ENCODE data around the gene PIGM. TPM values are rescaled to one million over a fixed set of nuclear protein-coding genes. Genes with fewer than 3 reads are reported as not detected.
A peak's percentile ranks its signal among the peaks of the same experiment; 100 is the strongest.

The PIGM gene
- total RNA-seq, 2 donors from 2014 or later, result 4.6 to 5.2 TPM

- WGBS, 2 experiments (ENCODE audit: insufficient coverage in 1 of 2, insufficient read length in 1 of 2), result 71 to 88% methylated on average over 1 of the region's 1 CpG
- peak; percentile 21 for DNase-seq
Observed at GRCh38 chr1:159986531-159986930, 45.3 kb downstream of the PIGM start.

GRCh38 chr1:159986093-159986492 lies 45.7 kb downstream of the PIGM start:
- H3K4me3 Mint-ChIP-seq, result no peak overlapping the region
- TF ChIP-seq CTCF (conservative IDR thresholded peaks at IDR 0.05), result no peak
- WGBS, 2 experiments (ENCODE audit: insufficient coverage in 1 of 2, insufficient read length in 1 of 2), result 97 to 100% methylated on average over 1 to 2 of the region's 2 CpGs

More at GRCh38 chr1:159986531-159986930, 45.3 kb downstream of the PIGM start:
- H3K4me1 Mint-ChIP-seq, result peaks cover 7% of the 10 kb centered on the region
- H3K27ac Mint-ChIP-seq, result no peak overlapping the region
- no peaks in the 10 kb centered on the region for H3K36me3 ChIP-seq (ENCODE audit: control insufficient read depth, insufficient read depth, low read length)
- H3K27me3 ChIP-seq (ENCODE audit: control insufficient read depth, insufficient read depth, low read length, poor library complexity, severe bottlenecking), result peaks cover 7% of the 10 kb centered on the region
- H3K9ac ChIP-seq (ENCODE audit: extremely low read depth, low read length, poor library complexity, severe bottlenecking), result no peak overlapping the region
- H3K27me3 Mint-ChIP-seq (ENCODE audit: insufficient read depth), result peaks cover 5% of the 10 kb centered on the region
- H3K9me3 ChIP-seq (ENCODE audit: control insufficient read depth, low read length), result no peaks in the 10 kb centered on the region
- H3K27ac ChIP-seq (ENCODE audit: low read depth, low read length), result no peak overlapping the region
- no peak for TF ChIP-seq CTCF (conservative IDR thresholded peaks at IDR 0.05)
- H3K4me3 ChIP-seq (ENCODE audit: low read length), result no peak overlapping the region
- no peaks in the 10 kb centered on the region for H3K9me3 Mint-ChIP-seq
- H3K36me3 Mint-ChIP-seq (ENCODE audit: low read depth), result no peaks in the 10 kb centered on the region
- H3K4me1 ChIP-seq (ENCODE audit: control insufficient read depth, insufficient read depth, low read length), result no peaks in the 10 kb centered on the region
- H3K4me3 Mint-ChIP-seq, result no peak overlapping the region

GRCh38 chr1:159985473-159985872 lies 46.3 kb downstream of the PIGM start:
- Histone ChIP-seq H3K4me3 (ENCODE audit: low read length) (no peak overlapping the region), H3K9ac (ENCODE audit: extremely low read depth, low read length, poor library complexity, severe bottlenecking) (no peak overlapping the region), H3K27ac (ENCODE audit: low read depth, low read length) (no peak overlapping the region), H3K27me3 (ENCODE audit: control insufficient read depth, insufficient read depth, low read length, poor library complexity, severe bottlenecking) (peaks cover 8% of the 10 kb centered on the region), H3K9me3 (ENCODE audit: control insufficient read depth, low read length) (no peaks in the 10 kb centered on the region), H3K36me3 (ENCODE audit: control insufficient read depth, insufficient read depth, low read length) (no peaks in the 10 kb centered on the region), H3K4me1 (ENCODE audit: control insufficient read depth, insufficient read depth, low read length) (no peaks in the 10 kb centered on the region)
- H3K4me1 Mint-ChIP-seq, result peaks cover 7% of the 10 kb centered on the region
- peak; percentile 25 for DNase-seq
- no peaks in the 10 kb centered on the region for H3K9me3 Mint-ChIP-seq
- H3K27me3 Mint-ChIP-seq (ENCODE audit: insufficient read depth), result peaks cover 10% of the 10 kb centered on the region
- no peak for TF ChIP-seq CTCF (conservative IDR thresholded peaks at IDR 0.05)
- H3K4me3 Mint-ChIP-seq, result no peak overlapping the region
- no peaks in the 10 kb centered on the region for H3K36me3 Mint-ChIP-seq (ENCODE audit: low read depth)
- H3K27ac Mint-ChIP-seq, result no peak overlapping the region
- WGBS, 2 experiments (ENCODE audit: insufficient coverage in 1 of 2, insufficient read length in 1 of 2), result 92 to 93% methylated on average over 4 to 6 of the region's 6 CpGs

More at GRCh38 chr1:159986093-159986492, 45.7 kb downstream of the PIGM start:
- DNase-seq, result peak; percentile 7
- no peaks in the 10 kb centered on the region for H3K36me3 ChIP-seq (ENCODE audit: control insufficient read depth, insufficient read depth, low read length)
- H3K27ac Mint-ChIP-seq, result no peak overlapping the region
- H3K27me3 Mint-ChIP-seq (ENCODE audit: insufficient read depth), result peaks cover 5% of the 10 kb centered on the region
- H3K9me3 Mint-ChIP-seq, result no peaks in the 10 kb centered on the region
- peaks cover 7% of the 10 kb centered on the region for H3K4me1 Mint-ChIP-seq
- H3K4me1 ChIP-seq (ENCODE audit: control insufficient read depth, insufficient read depth, low read length), result no peaks in the 10 kb centered on the region
- no peaks in the 10 kb centered on the region for H3K9me3 ChIP-seq (ENCODE audit: control insufficient read depth, low read length)
- no peak overlapping the region for H3K27ac ChIP-seq (ENCODE audit: low read depth, low read length)
- no peak overlapping the region for H3K9ac ChIP-seq (ENCODE audit: extremely low read depth, low read length, poor library complexity, severe bottlenecking)
- H3K36me3 Mint-ChIP-seq (ENCODE audit: low read depth), result no peaks in the 10 kb centered on the region
- H3K4me3 ChIP-seq (ENCODE audit: low read length), result no peak overlapping the region
- H3K27me3 ChIP-seq (ENCODE audit: control insufficient read depth, insufficient read depth, low read length, poor library complexity, severe bottlenecking), result peaks cover 8% of the 10 kb centered on the region

All from endodermal cell (in vitro differentiated cells).